ENCODE data around the gene GUCA2A.
"Not testable (repeated sequence)": the region's sequence is repeated elsewhere in the genome, so short reads cannot be mapped to it uniquely, and the experiment has no call there.

GUCA2A gene, protein sequence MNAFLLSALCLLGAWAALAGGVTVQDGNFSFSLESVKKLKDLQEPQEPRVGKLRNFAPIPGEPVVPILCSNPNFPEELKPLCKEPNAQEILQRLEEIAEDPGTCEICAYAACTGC

DNA sequence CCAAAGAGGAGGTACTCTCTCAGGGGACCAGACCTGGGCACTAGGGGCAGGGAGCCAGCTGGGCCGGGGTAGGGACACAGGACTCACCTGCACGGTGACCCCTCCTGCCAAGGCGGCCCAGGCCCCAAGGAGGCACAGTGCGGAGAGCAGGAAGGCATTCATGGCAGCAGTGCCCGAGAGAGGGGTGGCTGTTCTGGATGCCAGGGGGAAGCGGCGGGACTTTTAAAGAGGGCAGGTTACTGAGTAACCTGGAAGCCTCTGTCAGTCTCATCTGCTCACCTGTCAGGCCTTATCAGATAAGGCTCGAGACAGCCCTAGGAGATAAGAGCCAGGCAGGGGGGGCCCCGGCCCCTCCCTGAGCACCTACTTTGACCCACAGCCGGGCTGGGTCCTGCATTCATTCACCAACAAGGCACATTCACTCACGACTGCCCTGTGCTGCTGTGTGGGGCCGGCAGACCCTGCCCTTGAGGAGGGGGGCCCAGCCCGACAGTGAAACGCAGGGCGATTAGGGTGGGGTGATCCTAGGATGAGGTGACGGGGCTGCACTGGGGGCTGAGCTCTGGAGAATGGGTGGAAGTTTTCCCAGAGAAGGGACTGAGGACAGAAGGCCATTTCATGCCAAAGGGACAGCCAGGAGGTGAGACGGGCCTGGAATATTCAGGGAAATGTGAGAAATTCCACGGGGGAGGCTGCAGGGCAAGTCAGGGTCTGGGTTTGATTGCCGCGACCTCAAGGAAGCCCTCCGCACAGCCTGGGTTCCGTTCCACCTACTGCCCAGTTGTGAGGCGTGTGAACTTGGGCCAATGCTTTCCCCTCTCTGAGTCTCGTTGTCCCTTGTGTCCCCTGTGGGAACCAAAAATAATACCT lies at the start of gene GUCA2A:
Gene GUCA2A, minus strand, starts transcription at position 195 of the 870 bp plus-strand sequence. Its CDS starts 33 bp downstream, at position 162.
- no peak for DNase-seq (ENCODE audit: low read depth in 3 of 3)

DNA sequence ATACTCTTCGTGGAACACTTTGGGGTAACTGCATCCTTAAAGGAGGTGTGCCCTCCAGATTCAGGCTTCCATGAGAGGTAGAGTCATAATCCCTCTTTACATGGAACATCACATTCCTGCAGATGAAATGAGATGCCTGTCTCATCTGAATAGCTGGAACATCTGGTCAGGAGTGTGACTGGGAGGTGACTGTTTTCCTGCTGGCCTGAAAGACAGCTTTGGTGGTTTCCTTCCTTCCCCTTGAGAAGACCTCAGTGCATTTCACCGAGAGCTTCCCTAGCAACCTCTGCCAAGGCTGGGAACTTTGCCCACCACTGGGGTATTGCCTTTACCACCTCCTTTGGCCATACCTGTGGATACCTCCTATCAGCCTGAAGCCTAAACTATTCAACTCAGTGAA lies 46.7 kb upstream of the GUCA2A start:
- DNase-seq (ENCODE audit: low read depth in 3 of 3): no peak

DNA sequence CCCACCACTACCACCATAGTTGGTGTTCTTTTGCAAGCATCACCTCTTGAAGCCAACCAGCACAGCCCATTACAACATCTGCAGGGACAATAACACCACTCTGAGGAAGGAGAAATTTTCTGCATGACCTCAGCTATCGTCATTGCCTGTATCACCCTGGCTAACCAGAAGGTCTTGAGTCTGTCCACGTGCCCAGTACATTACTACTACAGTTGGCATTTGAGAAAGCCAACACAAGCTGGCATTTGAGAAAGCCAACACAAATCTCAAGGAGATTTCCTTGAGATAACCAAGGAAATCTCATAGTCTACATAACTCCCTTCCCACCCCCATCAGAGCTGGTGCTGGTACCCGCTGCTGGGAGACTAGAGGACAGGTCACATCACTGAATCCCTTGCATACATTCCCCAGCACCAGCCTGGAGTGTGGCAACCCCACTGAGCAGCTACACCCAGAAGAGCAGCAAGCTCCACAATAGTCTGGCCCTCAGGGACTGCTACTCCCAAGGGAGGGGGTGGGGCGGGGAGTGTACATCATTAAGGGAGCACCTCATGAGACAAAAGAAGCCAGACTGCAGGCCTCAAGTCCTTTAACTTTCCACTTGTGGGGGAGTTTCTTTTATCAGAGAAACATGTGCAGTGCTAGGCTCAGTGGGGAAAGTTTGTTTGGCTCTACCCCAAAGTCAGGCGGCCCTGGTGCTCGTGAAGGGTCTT lies 46.0 kb upstream of the GUCA2A start:
- DNase-seq (ENCODE audit: low read depth in 3 of 3): no peak

GRCh38 chr1:42209526-42210251 lies 45.1 kb upstream of the GUCA2A start:
- no peak for DNase-seq (ENCODE audit: low read depth in 3 of 3)

DNA sequence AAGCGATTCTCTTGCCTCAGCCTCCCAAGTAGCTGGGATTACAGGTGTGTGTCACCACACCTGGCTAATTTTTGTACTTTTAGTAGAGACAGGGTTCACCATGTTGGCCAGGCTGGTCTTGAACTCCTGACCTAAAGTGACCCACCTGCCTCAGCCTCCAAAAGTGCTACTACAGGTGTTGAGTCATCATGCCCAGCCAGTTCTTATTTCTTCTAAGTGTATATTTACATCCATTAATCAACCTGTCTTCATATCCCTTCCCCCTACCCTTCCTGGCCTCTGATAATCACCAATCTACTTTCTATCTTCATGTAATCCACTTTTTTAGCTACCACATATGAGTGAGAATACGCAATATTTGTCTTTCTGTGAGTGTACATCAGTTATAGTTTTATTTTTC lies 42.4 kb upstream of the GUCA2A start:
- not testable (repeated sequence) for DNase-seq (ENCODE audit: low read depth in 3 of 3)

- no peak for DNase-seq (ENCODE audit: low read depth in 3 of 3)
Measured at GRCh38 chr1:42206164-42206563, 41.6 kb upstream of the GUCA2A start.

- no peak for DNase-seq (ENCODE audit: low read depth in 3 of 3)
Measured at GRCh38 chr1:42201986-42202385, 37.4 kb upstream of the GUCA2A start.

GRCh38 chr1:42198251-42198650 lies 33.7 kb upstream of the GUCA2A start:
- no peak for DNase-seq (ENCODE audit: low read depth in 3 of 3)

DNA sequence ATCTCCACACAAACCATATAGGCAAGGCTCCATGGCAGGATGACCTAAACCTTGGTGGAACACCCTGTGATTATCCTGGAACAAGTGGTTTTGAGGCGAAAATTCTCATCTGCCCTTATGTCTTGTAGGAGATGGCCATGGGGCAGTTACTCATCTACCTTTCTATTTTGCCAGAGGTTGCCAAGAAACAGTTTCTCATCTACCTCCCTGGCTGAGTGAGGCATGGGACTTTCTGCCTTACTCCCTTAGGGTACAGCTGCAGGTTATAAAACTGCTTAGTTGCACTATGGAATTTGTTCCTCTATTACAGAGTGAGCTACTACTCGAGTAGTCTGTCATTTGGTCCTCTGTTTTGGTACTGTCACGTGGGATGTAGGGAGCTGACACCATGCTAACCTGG lies 31.3 kb upstream of the GUCA2A start:
- no peak for DNase-seq (ENCODE audit: low read depth in 3 of 3)

DNA sequence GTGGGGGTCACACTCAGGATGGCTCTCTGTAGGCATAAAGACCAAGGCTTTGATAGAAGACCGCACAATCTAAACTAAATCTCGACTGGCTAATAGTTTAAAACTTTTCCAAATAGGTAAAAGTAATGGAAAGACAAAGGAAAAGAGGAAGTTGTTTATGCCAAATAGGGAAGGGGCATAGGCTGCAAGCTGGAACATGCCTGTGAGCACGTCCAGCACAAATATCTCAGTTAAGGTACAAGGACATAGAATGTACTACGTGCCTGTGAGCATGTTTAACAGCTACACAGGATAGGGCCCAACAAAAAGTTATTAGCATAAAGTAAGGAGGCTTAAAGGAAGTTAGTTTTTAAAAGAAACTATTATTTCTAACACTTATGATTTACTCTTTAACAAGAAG lies 27.6 kb upstream of the GUCA2A start:
- no peak for DNase-seq (ENCODE audit: low read depth in 3 of 3)

DNA sequence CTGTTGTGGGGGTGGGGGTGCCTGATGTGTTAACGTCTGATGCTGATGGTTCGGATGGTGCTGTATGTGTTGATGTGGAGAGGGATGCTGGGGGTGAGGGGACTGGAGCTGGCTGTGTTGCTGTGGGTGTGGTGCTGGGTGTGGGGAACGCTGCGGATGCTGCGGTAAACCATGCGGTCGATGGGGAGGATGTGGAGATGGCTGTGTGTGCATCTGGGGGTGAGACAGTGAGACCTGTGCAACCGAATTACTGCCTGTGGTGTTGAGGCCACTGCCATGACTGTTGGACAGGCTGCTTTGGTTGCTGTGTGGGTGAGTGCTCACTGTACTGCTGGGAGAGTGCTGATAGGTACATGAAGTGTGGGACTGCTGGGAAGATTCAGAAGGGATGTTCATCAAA lies 26.8 kb upstream of the GUCA2A start:
- no peak for DNase-seq (ENCODE audit: low read depth in 3 of 3)

- no peak for DNase-seq (ENCODE audit: low read depth in 3 of 3)
Measured at GRCh38 chr1:42189931-42190853, 25.6 kb upstream of the GUCA2A start.

GRCh38 chr1:42186152-42186551 lies 21.6 kb upstream of the GUCA2A start:
- DNase-seq (ENCODE audit: low read depth in 3 of 3): no peak

GRCh38 chr1:42184616-42185015 lies 20.1 kb upstream of the GUCA2A start:
- DNase-seq (ENCODE audit: low read depth in 3 of 3): no peak

DNA sequence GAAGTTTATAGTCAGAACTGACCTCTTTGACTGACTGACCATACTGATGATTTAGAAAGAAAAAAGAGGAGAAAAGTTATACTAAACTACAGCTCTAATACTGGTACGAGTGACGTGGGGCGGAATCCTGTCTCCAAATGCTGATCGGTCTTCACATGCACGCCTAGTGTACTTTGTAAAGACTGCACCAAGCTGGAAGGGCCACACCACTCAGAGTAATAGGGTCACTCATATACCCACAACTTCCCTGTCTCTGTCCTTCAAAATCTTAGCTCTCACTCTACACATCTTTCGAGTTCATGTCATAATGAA lies 19.4 kb upstream of the GUCA2A start:
- no peak for DNase-seq (ENCODE audit: low read depth in 3 of 3)

GRCh38 chr1:42183210-42183956 lies 18.8 kb upstream of the GUCA2A start:
- DNase-seq (ENCODE audit: low read depth in 3 of 3): no peak

DNA sequence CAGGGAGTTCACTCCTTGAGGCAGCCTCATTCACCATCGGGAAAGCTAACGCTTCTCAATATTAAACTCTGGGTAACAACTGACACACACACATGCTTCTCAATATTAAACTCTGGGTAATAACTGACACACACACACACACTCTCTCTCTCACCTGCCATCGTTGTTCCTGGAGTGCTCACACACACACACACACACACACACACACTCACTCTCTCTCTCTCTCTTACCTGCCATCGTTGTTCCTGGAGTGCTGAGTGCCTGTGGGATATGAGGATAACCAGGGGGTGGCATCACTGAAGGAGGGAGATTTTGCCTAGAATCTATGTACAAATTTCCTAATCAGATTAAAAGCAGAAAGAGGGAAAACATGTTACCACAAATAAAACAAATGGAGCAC lies 17.1 kb upstream of the GUCA2A start:
- no peak for DNase-seq (ENCODE audit: low read depth in 3 of 3)

GRCh38 chr1:42179900-42180329 lies 15.4 kb upstream of the GUCA2A start:
- no peak for DNase-seq (ENCODE audit: low read depth in 3 of 3)

GRCh38 chr1:42179275-42179674 lies 14.7 kb upstream of the GUCA2A start:
- no peak for DNase-seq (ENCODE audit: low read depth in 3 of 3)

DNA sequence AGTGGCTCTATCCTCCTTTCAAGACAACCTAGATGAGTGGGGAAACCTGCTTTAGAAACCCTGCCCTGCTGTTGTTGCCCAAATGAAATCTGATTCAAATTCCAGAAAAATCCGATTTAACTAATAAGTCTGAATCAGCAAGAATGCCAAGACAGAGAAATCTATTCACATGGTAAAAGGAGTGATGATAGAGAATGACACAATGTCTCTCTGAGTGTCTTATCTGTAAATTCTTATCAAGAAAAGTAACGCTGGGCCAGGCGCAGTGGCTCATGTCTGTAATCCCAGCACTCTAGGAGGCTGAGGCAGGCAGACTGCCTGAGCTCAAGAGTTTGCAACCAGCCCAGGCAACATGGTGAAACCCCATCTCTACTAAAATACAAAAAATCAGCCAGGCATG lies 13.7 kb upstream of the GUCA2A start:
- no peak for DNase-seq (ENCODE audit: low read depth in 3 of 3)
